Adrenal gland (tissue), 5 donors: Measurements from ENCODE around the gene CFAP221.

Source experiments
- POLR2A ChIP-seq, 2 donors: fragments of 450-650 bp; IDR thresholded peaks; one replicate each; pipeline ENCODE4 v1.6.1; 2017; ENCODE audit warnings: antibody characterized with exemption in 2 of 2, mild to moderate bottlenecking in 2 of 2, moderate library complexity in 1 of 2
- TF ChIP-seq, protein P1 (sequence below), 6 experiments: fragments of 450-650 bp in 4 of 6; fragments of 200-600 bp in 2 of 6; sonication (generic) in 1 of 6; IDR thresholded peaks; 1 replicate in 5 of 6; 2 replicates in 1 of 6; pipeline versions ENCODE4 v1.5.1 to v1.8.0; 2016 to 2021; ENCODE audit warnings: antibody characterized with exemption in 6 of 6, mild to moderate bottlenecking in 2 of 6, moderate library complexity in 1 of 6
- donor health status: DM: no; HTN: no; CAD: no.

DNA sequence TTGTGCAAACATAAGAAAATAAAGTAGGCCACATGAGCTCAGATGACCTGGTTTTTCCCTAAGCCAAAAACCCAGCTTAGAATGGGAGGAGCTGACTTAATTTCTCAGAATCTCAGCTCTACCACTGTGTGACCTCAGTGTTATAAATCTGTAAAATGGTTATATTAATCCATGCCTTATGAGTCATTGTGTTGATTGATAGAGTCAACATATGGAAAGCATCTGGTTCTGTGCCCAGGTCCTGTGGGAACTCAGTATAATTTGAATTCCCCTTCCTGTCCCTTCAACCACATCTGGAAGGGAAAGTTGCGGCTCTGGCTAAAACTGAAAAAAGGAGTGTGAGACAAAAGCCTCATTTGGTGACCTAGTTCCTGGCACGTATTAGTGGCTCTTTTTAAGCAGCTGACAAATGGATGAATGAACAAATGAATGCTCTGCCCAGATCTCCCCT is 160.4 kb downstream of the CFAP221 start:
- TF ChIP-seq, protein P1, sequence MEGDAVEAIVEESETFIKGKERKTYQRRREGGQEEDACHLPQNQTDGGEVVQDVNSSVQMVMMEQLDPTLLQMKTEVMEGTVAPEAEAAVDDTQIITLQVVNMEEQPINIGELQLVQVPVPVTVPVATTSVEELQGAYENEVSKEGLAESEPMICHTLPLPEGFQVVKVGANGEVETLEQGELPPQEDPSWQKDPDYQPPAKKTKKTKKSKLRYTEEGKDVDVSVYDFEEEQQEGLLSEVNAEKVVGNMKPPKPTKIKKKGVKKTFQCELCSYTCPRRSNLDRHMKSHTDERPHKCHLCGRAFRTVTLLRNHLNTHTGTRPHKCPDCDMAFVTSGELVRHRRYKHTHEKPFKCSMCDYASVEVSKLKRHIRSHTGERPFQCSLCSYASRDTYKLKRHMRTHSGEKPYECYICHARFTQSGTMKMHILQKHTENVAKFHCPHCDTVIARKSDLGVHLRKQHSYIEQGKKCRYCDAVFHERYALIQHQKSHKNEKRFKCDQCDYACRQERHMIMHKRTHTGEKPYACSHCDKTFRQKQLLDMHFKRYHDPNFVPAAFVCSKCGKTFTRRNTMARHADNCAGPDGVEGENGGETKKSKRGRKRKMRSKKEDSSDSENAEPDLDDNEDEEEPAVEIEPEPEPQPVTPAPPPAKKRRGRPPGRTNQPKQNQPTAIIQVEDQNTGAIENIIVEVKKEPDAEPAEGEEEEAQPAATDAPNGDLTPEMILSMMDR (IDR thresholded peaks at IDR 0.05) = no peak
- TF ChIP-seq POLR2A (IDR thresholded peaks at IDR 0.05) = no peak
